DOHH2 (cell line): ENCODE results near the gene PIK3C2B.

Experiments
- CTCF ChIP-seq: fragments of 200-600 bp; sonication (generic); IDR thresholded peaks from one replicate; pipeline ENCODE4 v1.5.1; 2014; ENCODE audit warnings: antibody characterized with exemption, mild to moderate bottlenecking, low read depth, low read length; ENCODE audit not compliant: poor library complexity, severe bottlenecking
- EZH2phosphoT487 ChIP-seq: fragments of 200-600 bp; sonication (generic); IDR thresholded peaks from 2 replicates; pipeline ENCODE4 v1.6.1; 2017; ENCODE audit warnings: borderline replicate concordance, mild to moderate bottlenecking, antibody characterized with exemption, low read length, moderate library complexity, mixed read lengths

DNA sequence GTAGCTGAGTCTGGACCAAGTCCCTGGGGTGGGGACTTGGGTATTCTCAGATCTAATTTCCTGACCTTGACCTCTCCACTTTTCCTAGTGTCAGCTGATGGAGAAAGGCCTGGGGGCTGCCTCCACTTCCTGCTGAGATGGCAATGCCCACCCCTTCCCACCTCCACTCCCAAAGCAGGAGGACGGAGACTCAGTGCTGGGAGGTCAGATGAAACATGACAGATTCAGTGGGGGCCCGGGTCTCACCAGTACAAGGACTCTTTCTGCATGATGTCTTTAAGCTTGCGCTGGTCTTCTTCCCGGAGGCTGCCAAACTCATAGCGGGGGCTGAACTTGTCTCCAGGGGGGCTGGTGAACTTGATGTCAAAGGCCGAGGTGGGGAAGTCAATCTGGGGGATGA is 47.4 kb downstream of the PIK3C2B start:
- TF ChIP-seq CTCF (no peak), EZH2phosphoT487 (no peak)
